Stimulated activated CD4-positive, alpha-beta T cell treated with anti-CD3 and anti-CD28 coated beads, Interleukin-1b, Interleukin-23, amount 100 ng/mL, for 1 hour (primary cell): ENCODE measurements around the gene TBC1D24.

Experiments used
- DNase-seq, 2 donors: peaks; one replicate each; pipeline ENCODE4 v3.0.0-alpha.2; 2020; ENCODE audit warnings: low read depth in 2 of 2

Gene TBC1D24

DNA sequence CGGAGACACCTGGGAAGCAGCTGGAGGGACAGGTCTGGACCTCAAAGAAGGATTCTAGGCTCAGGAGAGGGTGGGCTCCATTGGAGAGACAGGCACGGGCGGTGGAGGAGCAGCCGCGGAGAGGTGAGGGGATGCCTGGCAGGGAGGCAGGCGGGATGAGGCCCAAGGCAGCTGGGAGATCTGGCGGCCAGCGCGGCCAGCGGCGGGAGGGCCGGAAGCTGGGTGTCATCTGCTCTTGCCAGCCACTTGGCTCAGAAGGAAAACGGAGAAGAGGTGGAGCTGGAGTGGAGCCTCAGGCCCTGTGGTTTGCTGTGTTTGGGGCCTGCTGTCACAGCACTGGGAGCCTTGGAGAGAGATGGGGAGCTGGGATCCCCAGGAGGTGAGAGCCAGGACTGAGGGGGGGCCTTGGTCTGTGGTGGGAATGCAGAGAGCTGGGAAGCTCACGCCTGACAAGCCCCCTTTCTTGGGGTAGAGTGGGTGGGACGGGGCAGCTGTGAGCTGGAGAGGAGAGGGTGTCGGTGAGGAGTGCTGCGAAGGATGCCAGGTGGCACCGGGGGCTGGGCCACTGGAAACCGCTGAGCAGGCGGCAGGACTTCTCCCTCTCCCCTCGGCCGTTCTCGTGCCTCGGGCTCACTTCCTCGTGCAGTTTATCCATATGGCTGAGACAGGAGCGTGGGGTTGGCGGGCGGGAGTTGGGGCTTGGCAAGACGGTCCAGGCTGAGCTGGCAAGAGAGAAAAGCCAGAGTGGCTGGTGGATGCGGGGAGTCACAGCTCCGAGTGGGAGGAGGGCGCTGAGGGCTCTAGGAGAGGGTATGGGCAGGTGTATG lies 8.0 kb downstream of the TBC1D24 start:
- no peak for DNase-seq

DNA sequence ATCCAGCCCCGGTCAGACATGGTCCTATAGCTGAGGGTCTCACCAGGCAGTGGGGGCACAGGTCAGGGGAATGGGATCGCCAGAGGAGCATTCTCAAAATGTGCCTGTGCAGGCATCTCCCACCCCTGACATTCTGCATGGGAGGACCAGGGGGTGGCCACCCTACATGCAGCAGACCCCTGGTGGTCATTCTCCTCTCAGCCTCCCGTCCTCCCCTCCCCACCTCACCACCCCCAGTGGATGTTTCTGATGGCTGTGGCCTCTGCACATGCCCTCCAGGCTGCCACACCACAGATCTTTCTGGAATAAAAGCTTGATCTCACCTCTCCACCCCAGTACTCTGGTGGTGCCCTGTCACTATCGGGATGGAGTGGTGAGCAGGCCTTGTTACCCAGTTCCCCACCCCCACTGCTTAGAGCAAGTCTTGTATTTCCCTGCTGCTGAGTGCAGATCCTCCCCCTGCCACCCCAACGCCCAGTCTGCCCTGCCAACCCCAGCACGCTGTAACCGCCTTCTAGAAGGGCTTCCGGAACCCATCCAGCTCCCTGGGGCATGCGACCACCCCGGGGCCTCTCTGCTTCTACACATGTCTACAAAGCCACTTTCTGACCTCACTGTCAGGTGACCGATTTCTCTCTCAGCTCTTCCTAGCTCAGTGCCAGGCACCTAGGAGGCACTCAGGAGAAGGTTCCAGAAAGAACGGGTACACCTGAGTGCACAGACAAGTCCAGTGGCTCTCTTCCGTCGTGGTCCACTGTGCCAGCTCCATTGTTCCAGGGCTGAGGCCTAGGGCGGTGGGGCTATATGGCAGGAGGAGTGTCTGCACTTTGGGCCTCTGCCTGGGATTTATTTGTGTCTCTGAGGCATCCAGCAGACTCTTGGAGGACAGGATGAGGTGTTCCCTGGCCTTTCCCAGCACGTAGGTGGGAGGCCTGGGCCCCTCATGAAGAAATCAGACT lies 9.3 kb downstream of the TBC1D24 start:
- DNase-seq, result no peak

DNA sequence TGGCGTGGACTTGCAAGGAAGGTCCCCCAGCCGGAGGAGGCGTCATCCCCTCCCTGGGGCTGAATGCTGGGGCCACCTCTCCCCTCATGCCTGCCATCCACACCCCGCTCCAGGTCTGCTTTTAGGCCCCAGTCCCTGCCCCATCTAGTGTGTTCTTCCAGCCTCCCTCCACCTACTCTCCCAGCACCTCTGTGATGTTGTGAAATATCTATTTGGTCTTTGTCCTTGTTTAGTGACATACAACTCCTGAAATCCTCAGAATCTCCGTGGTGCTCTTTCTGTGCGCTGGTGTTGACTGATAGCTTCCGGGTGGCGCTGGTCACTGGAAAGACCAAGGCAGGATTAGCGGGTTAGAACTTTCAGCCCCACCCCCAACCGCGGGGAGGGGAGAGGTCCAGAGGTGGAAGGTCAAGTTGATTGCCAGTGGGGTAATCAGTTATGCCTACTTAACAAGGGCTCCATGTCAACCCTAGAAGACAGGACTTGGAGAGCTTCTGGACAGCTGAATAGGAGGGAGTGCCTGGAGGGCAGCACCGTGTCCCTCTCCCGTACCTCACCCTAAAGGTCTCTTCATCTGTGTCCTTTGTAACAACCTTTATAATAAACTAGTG lies 10.1 kb downstream of the TBC1D24 start:
- no peak for DNase-seq

DNA sequence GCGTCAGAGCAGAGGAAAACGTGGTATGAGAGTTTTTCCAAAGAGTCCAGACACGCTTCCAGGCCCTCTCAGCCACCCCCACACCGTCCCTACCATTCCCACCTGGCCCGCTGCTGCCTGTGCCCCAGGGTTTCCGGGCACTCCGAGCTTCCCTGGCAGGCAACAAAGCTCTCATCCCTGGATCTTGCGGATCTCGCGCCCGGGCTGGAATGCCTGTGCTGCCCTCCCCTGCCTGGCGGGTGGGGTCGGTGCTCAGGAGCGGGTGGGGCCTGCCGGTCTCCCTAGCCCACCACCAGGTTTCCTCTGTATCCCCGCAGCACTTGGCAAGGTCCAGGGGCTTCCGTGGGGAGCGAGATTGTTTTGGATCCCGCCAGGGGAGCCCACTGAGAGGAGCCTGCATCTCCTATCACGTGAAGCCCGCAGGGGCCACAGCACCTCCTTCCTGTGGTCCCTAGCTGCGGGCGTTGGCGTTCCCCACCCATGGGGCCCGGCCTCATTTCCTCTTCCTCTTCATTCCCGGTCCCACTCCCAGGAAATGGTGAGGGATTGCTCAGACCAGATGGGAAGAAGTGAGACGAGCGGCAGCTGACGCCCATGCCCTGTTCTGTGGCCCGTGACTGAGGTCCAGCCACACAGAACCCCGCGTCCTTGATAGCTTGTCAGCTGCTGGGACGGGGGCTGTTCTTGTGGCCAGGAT lies 11.0 kb downstream of the TBC1D24 start:
- no peak for DNase-seq

DNA sequence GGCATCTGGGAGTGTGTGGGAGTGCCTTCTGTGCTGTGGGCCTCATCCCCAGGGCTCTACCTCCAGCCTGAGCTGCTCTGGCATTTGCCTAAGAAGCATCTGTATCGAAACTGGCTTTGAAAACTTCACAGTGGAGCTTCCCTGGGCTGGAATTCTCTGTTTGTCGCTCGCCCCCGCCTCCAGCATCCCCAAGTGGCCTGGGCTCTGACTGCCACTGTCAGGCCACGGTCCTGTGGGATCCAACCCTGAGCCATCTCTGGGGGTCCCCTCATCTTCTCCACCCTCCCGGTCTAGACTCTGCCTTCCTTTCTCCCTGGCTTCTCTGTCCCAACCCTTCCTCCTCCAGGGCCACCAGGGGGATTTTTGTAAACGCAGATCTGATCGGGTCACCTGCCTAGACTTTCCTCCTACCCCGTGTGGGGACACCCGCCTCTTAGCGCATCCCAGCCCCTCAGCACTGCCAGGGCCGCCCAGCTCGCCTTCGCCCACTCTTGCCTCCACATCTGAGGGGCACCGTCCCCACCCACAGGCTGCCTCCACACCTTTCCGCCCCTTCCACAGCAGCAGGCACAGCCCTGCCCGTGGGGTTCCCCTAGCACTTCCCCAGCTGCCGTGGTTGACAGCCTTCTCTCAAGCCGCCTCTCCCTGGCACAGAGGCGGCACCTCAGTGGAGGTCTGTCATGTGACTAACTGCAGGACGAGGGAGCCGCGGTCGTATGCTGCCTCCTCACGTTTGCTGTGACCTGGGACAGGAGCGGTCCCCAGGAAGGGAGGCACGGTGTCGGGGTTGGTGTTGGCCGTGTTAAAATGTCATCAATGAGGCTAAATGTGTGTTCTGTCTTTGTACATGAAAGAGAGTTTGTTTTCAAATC lies 12.0 kb downstream of the TBC1D24 start:
- DNase-seq, result peak; percentile 42 to 64

DNA sequence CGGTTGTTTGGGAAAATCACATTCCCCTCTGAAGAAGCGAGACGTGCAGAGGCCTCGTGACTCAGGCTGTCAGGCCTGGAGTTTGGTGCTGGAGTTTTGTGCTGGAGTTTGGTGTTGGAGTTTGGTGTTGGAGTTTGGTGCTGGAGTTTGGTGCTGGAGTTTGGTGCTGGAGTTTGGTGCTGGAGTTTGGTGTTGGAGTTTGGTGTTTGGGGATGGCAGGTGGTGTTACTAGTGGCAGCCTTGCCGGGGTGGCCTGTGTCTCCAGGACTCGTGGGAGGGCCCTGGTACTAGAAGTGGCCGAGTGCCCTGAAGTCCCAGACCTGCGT lies 12.6 kb downstream of the TBC1D24 start:
- no peak for DNase-seq

DNA sequence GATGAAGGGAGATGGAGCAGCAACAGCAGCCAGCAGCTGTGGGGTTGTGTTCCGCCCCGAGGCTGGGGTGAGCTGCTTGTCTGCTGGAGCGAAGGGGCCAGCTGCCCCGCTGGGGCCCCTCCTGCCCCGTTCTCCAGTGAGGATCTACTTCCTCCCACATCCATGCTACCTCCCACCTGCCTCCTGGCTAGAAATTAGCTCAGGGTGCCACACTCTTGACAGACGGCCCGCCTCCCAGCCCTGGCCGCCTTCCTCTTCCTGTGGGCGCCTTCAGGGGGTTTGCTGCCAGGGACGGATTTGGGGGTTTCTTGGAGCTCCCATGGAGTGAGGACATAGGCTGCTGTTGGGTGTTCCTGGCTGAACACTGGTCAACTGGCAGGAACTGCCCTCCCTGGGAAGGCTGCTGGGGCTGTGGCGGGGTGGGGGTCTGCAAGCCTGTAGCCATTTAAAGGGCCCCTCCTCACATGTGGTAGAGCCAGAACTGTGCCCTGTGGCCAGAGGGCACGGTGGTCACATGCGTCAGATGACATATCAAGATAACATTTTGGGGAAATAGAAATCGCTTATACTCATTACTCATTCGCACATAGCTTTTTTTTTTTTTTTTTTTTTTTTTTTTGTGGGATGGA lies 13.1 kb downstream of the TBC1D24 start:
- DNase-seq, result no peak

DNA sequence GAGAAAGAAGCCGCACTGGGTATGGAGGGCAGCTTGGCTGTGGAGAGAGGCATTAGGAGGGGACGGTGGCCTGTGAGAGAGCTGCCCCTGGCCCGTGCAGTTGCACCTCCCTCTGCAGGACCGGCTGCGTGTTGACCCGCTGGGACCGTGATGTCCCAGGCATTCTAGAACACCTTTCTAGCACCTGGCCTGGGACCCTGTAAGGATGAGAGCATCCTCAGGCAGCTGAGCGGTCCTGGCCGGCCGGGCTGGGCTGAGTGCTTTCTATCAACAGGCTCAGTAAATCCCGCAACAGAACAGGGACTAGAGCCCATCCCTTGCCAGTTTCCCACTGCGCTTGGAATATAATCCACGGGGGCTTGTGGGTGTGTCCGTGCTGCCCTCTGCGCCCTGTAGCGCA lies 14.7 kb downstream of the TBC1D24 start:
- no peak for DNase-seq

DNA sequence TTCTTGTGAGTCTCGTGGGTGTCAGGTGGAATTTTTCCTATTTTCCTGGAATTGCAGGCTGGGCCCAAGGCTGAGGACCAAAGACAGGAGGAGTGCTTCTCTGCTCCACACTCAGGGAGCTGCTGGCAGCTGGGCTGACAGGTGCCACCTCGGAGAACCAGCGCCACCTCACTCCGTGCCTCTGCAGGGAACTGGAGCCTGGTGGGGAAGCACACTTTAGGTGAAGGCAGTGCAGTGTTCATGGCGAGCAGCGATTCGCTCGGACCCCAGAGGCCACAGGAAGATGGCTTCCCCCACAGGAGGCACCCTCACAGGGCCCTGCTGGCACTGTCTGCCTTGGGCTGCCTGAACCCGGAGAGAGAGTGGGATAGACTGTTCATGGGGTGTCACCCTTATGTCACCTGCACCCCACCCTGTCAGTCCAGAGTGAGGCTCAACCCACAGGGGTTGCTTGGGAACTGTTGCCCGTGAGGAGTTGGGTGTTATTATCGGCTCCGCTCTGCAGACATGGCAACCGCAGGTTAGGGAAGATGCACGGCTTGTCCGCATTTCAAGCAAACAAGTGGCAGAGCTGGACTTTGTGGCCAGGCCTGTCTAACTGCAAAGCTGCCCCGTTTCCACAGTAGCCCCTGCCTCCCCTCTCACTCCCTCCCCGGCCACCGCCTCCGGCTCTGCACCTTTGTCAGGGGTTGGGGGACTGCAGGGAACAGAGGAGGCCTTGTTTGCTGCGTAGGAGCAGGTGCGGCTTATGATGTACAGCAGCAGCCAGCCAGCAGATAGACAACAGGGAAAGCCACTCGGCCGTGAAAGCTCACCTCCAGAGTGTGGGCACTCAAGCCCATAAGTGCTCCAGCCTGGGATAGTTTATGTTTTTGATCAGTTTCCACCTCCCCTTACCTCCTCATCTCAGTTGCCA lies 15.5 kb downstream of the TBC1D24 start:
- DNase-seq, result no peak

DNA sequence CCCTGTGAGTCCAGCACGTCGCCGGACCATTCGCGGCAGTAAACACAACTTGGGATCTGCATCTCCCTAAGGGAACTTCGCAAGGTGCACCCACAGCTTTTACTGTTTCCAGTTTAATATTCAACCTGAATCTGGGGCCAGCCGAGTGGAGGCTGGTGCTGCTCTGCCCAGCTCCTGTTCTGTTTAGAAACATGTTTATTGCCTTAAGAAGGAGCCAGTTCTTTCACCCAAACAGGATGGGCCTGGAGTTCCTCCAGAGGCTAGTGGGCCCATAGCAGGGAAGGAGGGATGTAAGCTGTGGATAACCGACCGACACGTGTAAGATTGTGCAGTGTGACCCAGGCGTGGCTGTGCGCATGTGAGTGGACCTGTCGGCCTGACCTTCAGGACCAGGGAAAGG lies 17.4 kb downstream of the TBC1D24 start:
- DNase-seq, result no peak

DNA sequence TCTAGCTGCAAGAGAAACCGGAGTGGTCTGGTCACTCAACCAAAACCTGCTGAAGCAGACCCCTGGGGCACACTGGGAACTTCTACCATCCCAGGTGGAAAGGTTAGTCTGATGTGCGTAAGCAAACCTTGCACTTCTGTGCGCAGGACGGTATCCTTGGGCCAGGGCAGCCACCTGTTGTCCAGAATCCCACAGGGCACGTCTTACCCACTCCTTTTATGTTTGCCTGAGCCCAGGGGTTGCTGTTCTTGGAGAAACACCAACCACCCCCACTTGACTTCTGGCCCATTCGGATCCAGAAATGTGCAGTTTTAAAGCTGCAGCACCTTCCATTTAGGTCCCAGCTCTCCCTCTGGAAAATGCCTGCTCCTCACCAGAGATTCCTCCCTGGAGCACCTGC lies 18.7 kb downstream of the TBC1D24 start:
- DNase-seq, result no peak

DNA sequence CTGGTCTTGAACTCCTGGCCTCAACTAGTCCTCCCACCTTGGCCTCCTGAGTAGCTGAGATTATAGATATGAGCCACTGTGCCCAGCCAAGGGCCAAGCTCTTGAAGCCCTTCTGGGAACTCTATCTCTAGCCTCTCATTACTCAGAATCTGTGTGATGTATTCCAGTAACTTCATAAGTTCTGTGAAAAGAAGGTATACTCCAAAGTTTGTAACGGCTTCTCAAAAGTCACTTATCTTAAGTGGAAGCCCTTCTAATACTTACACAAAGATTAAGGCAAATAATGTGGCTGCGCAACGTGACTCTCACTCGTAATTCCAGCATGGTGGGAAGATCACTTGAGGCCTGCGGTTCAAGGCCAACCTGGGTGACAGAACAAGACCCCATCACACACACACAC lies 19.7 kb downstream of the TBC1D24 start:
- DNase-seq, result no peak

DNA sequence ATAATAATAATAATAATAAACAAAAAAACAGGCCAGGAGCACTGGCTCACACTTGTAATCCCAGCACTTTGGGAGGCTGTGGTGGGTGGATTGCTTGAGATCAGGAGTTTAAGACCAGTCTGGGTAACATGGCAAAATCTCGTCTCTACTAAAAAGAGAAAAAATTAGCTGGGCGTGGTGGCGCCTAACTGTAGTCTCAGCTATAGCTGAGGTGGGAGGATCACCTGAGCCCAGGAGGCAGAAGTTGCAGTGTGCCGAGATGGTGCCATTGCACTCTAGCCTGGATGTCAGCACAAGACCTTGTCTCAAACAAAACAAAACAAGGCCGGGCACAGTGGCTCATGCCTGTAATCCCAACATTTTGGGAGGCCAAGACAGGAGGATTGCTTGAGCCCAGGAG lies 20.1 kb downstream of the TBC1D24 start:
- DNase-seq, result no peak

DNA sequence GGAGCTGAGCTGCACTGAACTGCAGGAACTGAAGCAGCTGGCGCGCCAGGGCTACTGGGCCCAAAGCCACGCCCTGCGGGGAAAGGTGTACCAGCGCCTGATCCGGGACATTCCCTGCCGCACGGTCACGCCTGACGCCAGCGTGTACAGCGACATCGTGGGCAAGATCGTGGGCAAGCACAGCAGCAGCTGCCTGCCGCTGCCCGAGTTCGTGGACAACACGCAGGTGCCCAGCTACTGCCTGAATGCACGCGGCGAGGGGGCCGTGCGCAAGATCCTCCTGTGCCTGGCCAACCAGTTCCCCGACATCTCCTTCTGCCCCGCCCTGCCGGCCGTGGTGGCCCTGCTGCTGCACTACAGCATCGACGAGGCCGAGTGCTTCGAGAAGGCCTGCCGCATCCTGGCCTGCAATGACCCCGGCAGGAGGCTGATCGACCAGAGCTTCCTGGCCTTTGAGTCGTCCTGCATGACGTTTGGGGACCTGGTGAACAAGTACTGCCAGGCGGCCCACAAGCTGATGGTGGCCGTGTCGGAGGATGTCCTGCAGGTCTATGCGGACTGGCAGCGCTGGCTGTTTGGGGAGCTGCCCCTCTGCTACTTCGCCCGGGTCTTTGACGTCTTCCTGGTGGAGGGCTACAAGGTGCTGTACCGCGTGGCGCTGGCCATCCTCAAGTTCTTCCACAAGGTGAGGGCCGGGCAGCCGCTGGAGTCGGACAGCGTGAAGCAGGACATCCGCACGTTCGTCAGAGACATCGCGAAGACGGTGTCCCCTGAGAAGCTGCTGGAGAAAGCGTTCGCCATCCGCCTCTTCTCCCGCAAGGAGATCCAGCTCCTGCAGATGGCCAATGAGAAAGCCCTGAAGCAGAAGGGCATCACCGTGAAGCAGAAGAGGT lies 21.5 kb downstream of the TBC1D24 start:
- DNase-seq, result no peak

DNA sequence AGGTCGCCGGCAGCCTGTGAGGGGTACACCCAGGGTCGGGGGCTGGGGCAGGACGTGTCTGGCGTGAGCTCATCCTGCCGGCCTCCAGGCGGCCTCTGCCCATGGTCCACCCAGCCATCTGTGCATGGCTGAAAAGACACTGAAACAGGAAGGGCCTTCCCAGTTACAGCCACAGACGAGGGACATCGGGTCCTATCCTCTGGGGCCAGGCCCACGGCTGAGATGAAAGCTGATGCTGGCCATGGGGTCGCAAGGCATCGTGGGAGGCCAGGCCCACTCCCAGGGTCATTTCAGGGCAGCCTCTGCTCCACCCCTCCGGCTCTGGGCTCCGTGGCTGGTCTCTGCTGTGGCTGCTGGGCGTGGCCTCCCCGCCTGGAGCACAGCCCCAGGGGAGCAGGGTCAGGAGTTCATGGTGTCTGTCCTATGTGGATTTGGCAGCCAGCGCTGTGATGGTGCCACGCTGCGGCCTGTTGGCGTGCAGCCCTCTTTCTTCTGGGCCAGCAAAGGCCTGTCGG lies 22.2 kb downstream of the TBC1D24 start:
- no peak for DNase-seq

DNA sequence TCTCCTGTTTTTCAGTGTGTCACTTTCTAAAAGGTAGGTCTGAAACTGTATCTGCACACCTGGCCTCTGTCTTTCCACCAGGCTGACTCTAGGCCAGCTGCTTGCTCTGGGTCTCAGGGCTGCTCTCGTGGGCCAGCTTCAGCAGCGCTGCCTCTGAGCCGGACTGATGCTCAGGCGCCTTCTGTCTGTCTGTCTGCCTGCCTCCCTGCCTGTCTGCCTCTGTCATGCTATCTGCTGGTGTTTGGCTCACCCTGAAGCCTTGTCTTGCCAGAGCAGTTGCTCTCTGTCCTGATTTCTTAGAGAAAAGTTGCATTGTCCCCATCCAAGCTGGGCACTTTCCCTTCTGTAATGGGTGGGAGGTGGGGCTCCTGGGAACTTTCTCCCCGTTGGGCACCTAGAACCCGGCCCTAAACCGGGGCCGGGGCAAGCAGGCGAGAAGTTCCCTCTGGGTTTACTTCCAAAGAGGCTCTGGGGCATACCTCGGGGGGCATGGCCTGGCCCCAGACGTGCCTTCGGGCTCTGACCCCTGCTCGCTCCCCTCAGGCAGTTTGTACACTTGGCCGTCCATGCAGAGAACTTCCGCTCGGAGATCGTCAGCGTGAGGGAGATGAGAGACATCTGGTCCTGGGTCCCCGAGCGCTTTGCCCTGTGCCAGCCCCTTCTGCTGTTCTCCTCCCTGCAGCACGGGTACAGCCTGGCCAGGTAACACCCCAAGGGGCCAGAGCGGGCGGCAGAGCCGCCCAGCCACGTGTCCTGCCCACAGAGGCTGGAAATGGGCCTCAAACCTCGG lies 23.0 kb downstream of the TBC1D24 start:
- no peak for DNase-seq

DNA sequence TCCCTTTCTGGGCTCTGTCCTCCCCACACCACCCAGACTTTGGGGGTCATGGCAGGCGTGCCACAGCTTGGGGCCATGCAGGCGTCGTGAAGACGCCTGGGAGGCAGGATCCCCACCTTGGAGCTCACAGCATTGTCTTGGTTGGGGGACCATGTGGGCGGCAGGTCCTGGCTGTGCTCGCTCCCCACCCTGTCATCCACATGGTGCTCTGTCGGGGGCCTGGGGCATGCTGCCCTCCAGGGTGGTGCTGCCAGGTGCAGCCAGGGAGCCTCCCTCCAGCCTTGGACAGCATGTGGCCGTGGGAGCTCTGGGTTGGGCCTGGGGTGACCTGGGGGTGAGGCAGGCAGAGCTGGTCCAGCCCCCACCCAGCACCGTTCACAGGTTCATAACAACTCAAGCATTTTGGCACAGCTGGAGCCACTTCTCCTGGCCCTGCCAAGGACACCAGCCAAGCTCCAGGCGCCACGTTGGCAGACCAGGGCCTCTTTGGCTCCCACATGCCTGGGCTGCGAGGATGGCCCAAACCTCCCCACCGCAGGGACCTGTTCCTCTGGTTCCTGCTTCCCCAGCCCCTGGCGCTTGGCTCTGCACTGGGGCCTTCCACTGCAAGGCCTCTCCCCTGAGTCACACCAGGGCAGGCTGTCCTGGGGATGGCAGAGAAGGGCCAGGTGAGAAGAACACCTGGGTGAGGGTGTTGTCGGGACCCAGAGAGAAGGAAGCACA lies 23.8 kb downstream of the TBC1D24 start:
- no peak for DNase-seq
